Spleen (tissue), 11 donors: Measurements from ENCODE around the gene NEDD4L. TPM values are rescaled to one million over a fixed set of nuclear protein-coding genes. Genes with fewer than 3 reads are reported as not detected.
A peak's percentile ranks its signal among the peaks of the same experiment; 100 is the strongest.

Experiments used
- DNase-seq: peaks from one replicate; pipeline ENCODE4 v3.0.0-alpha.2; 2020
- H3K27ac ChIP-seq, 8 donors: fragments of 200-600 bp; sonication (generic) in 7 of 8; 1 replicate in 4 of 8; 2 replicates in 4 of 8; pipeline versions ENCODE4 v1.5.0 to v1.8.0; 2016 to 2021; ENCODE audit warnings: inconsistent platforms in 4 of 8, mild to moderate bottlenecking in 4 of 8, moderate library complexity in 1 of 8
- H3K27me3 ChIP-seq, 7 donors: fragments of 200-600 bp; sonication (generic) in 6 of 7; replicated peaks in 1 of 7; 1 replicate in 4 of 7; 2 replicates in 3 of 7; pipeline versions ENCODE4 v1.5.0 to v1.8.0; 2016 to 2021; ENCODE audit warnings: inconsistent platforms in 3 of 7, mild to moderate bottlenecking in 1 of 7
- H3K36me3 ChIP-seq, 6 donors: fragments of 200-600 bp; sonication (generic) in 5 of 6; 1 replicate in 4 of 6; 2 replicates in 2 of 6; pipeline versions ENCODE4 v1.5.0 to v1.8.0; 2016 to 2021; ENCODE audit warnings: inconsistent platforms in 2 of 6
- H3K4me1 ChIP-seq, 6 donors: fragments of 200-600 bp; sonication (generic) in 5 of 6; 1 replicate in 3 of 6; 2 replicates in 3 of 6; pipeline versions ENCODE4 v1.5.0 to v1.8.0; 2016 to 2021; ENCODE audit warnings: inconsistent platforms in 3 of 6
- H3K4me3 ChIP-seq, 8 donors: fragments of 200-600 bp; sonication (generic) in 7 of 8; 1 replicate in 4 of 8; 2 replicates in 4 of 8; pipeline versions ENCODE4 v1.5.0 to v1.8.0; 2016 to 2021; ENCODE audit warnings: inconsistent platforms in 4 of 8, mild to moderate bottlenecking in 4 of 8, moderate library complexity in 2 of 8
- H3K9me3 ChIP-seq, 8 donors: fragments of 200-600 bp; sonication (generic) in 7 of 8; 1 replicate in 4 of 8; 2 replicates in 4 of 8; pipeline versions ENCODE4 v1.5.0 to v1.8.0; 2016 to 2021; ENCODE audit warnings: inconsistent platforms in 4 of 8
- CTCF ChIP-seq, 11 experiments: fragments of 200-600 bp in 7 of 11; fragments of 450-650 bp in 4 of 11; sonication (generic) in 4 of 11; IDR thresholded peaks in 8 of 11; conservative IDR thresholded peaks in 3 of 11; 1 replicate in 7 of 11; 2 replicates in 4 of 11; pipeline versions ENCODE4 v1.4.0 to v1.8.0; 2016 to 2021; ENCODE audit warnings: antibody characterized with exemption in 11 of 11, inconsistent platforms in 4 of 11, mild to moderate bottlenecking in 1 of 11
- POLR2A ChIP-seq, 3 donors: fragments of 450-650 bp; IDR thresholded peaks; one replicate each; pipeline ENCODE4 v1.5.1; 2017; ENCODE audit warnings: antibody characterized with exemption in 3 of 3, mild to moderate bottlenecking in 1 of 3
- POLR2AphosphoS5 ChIP-seq, 3 donors: sonication (generic); formaldehyde crosslinking; IDR thresholded peaks; one replicate each; pipeline ENCODE4 v1.5.1; 2017; ENCODE audit warnings: antibody characterized with exemption in 3 of 3
- WGBS, 5 donors: extraction: QIAGEN DNeasy Blood & Tissue Kit in 3 of 5; methylation state at CpG; one replicate each; pipeline versions ENCODE4 v1.1.5 to v1.1.7; 2013 to 2018; 5-methylcytosine and 5-hydroxymethylcytosine counted together
- intact Hi-C: fragments of 100-400 bp; cut with DNase I; formaldehyde crosslinking; loops from one replicate; pipeline ENCODE4 v1.15.0; 2023; ENCODE audit warnings: low total_unique reads
- polyA plus RNA-seq, 3 donors: library from polyadenylated mRNA; stranded (reverse); fragments of 200-250 nt; gene quantifications; one replicate each; pipeline ENCODE4 v1.2.1, GENCODE V29; 2013
- total RNA-seq, 7 donors: library from RNA; depleted of rRNA in 3 of 7; stranded (reverse); fragments of >200 nt in 3 of 7; fragmentation: NEBNext Ultra II Directional in 4 of 7; extraction: Animal tissue kit (Norgen Biotek cat#: 25700) in 4 of 7; gene quantifications; one replicate each; pipeline versions ENCODE4 v1.1.0 to v1.2.1, GENCODE V29; 2016 to 2021
- donor health status: healthy with polysubstance abuse.
- donor health status: DM: no; HTN: no; CAD: no; lungs with moderate emphysema.
- donor health status: DM: no; HTN: no; CAD: no.
- donor health status: Bipolar disorder and iron deficiency.
- donor health status: healthy.
- donor health status: DM: no; HTN: no; CAD: no.
- donor health status: DM: yes; HTN: yes; CAD: no.

Gene NEDD4L
- total and polyA plus RNA-seq, 10 donors = 8.7 to 26.9 (median 18.3) TPM

- no peak overlapping the region for H3K4me3 ChIP-seq
- H3K27me3 ChIP-seq = no peaks in the 10 kb centered on the region
- H3K36me3 ChIP-seq = no peaks in the 10 kb centered on the region
- H3K9me3 ChIP-seq = no peaks in the 10 kb centered on the region
- intact Hi-C loops = loop anchor here (10.0 kb wide), 1 partner anchor 178 kb away; no protein-coding TSS in a partner anchor
- DNase-seq = no peak
- H3K4me1 ChIP-seq = peaks cover 0 to 15% (median 8%) of the 10 kb centered on the region in 6 donors
- WGBS, 5 donors = 68 to 84% (median 72%) methylated on average over 8 of the region's 8 CpGs
- no peak for TF ChIP-seq POLR2AphosphoS5 (IDR thresholded peaks at IDR 0.05)
- TF ChIP-seq CTCF (IDR thresholded peaks at IDR 0.05 in 8 of 11, conservative IDR thresholded peaks at IDR 0.05 in 3 of 11) = no peak
- H3K27ac ChIP-seq = no peak overlapping the region
Measured at GRCh38 chr18:58132595-58133261, 88.7 kb downstream of the NEDD4L start.

- H3K27me3 ChIP-seq = no peaks in the 10 kb centered on the region
- WGBS, 5 donors = 41 to 55% (median 50%) methylated on average over 7 of the region's 7 CpGs
- H3K4me3 ChIP-seq = no peak overlapping the region
- H3K9me3 ChIP-seq = no peaks in the 10 kb centered on the region
- no peak for TF ChIP-seq CTCF (IDR thresholded peaks at IDR 0.05 in 8 of 11, conservative IDR thresholded peaks at IDR 0.05 in 3 of 11)
- no peak for TF ChIP-seq POLR2AphosphoS5 (IDR thresholded peaks at IDR 0.05)
- no peak for TF ChIP-seq POLR2A (IDR thresholded peaks at IDR 0.05)
- no peaks in the 10 kb centered on the region for H3K36me3 ChIP-seq
- DNase-seq = no peak
- no peak overlapping the region for H3K27ac ChIP-seq
- H3K4me1 ChIP-seq = peaks cover 0 to 15% (median 8%) of the 10 kb centered on the region in 6 donors
- intact Hi-C loops = loop anchor here (10.0 kb wide), 1 partner anchor 180 kb away; no protein-coding TSS in a partner anchor
Measured at GRCh38 chr18:58135183-58135641, 91.2 kb downstream of the NEDD4L start.

GRCh38 chr18:58135701-58136331 is 91.8 kb downstream of the NEDD4L start:
- DNase-seq = no peak
- intact Hi-C loops = loop anchor here (10.0 kb wide), 1 partner anchor 181 kb away; no protein-coding TSS in a partner anchor
- Histone ChIP-seq H3K36me3 (no peaks in the 10 kb centered on the region), H3K9me3 (no peaks in the 10 kb centered on the region), H3K27me3 (no peaks in the 10 kb centered on the region), H3K4me1 (peaks cover 0 to 15% (median 8%) of the 10 kb centered on the region in 6 donors), H3K27ac (no peak overlapping the region), H3K4me3 (no peak overlapping the region)
- 44 to 49% (median 46%) methylated on average over 7 of the region's 7 CpGs for WGBS, 5 donors
- TF ChIP-seq CTCF (IDR thresholded peaks at IDR 0.05 in 8 of 11, conservative IDR thresholded peaks at IDR 0.05 in 3 of 11) = peak; percentile 49 to 90 (median 77)
- no peak for TF ChIP-seq POLR2AphosphoS5 (IDR thresholded peaks at IDR 0.05)
- TF ChIP-seq POLR2A (IDR thresholded peaks at IDR 0.05) = no peak

DNA sequence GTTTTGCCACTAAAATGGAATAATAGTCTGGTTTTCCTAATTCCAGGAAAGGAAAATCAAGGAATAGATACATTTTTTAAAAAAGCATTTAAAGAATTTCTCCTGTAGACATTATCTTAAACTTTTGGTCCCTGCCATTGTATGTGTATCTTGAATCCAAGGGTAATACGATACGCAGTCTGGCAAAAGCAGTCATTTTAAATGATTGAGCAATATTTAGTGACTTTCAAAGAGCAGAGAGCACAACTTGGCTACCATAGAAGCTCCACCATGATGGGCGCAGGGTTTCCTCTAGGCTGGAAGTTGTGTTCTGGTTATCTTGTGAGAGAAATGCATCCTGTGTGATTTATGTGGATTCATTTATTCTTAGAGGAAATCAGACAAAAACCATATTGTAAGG is 92.9 kb downstream of the NEDD4L start:
- no peak overlapping the region for H3K27ac ChIP-seq
- no peaks in the 10 kb centered on the region for H3K9me3 ChIP-seq
- WGBS, 5 donors = 65 to 98% (median 81%) methylated on average over 3 of the region's 3 CpGs
- peaks cover 0 to 15% (median 8%) of the 10 kb centered on the region in 6 donors for H3K4me1 ChIP-seq
- H3K36me3 ChIP-seq = no peaks in the 10 kb centered on the region
- no peak for TF ChIP-seq CTCF (IDR thresholded peaks at IDR 0.05 in 8 of 11, conservative IDR thresholded peaks at IDR 0.05 in 3 of 11)
- no peak for TF ChIP-seq POLR2A (IDR thresholded peaks at IDR 0.05)
- TF ChIP-seq POLR2AphosphoS5 (IDR thresholded peaks at IDR 0.05) = no peak
- no peak for DNase-seq
- intact Hi-C loops = loop anchor here (10.0 kb wide), 1 partner anchor 182 kb away; no protein-coding TSS in a partner anchor
- no peaks in the 10 kb centered on the region for H3K27me3 ChIP-seq
- H3K4me3 ChIP-seq = no peak overlapping the region
